ACHN (cell line): ENCODE measurements around the gene FBXO2.
"Not testable (repeated sequence)": the region's sequence is repeated elsewhere in the genome, so short reads cannot be mapped to it uniquely, and the experiment has no call there.

Source experiments
- DNase-seq: peaks from one replicate; pipeline ENCODE4 v3.0.0-alpha.2; 2015
- in situ Hi-C: cut with HindIII; loops from 2 replicates; pipeline ENCODE4 v1.10.0; 2017; ENCODE audit warnings: low sequenced_read_pairs, low pct_ligation_motif_present, low pct_unique_long_range_greater_than_20kb

FBXO2 gene

DNA sequence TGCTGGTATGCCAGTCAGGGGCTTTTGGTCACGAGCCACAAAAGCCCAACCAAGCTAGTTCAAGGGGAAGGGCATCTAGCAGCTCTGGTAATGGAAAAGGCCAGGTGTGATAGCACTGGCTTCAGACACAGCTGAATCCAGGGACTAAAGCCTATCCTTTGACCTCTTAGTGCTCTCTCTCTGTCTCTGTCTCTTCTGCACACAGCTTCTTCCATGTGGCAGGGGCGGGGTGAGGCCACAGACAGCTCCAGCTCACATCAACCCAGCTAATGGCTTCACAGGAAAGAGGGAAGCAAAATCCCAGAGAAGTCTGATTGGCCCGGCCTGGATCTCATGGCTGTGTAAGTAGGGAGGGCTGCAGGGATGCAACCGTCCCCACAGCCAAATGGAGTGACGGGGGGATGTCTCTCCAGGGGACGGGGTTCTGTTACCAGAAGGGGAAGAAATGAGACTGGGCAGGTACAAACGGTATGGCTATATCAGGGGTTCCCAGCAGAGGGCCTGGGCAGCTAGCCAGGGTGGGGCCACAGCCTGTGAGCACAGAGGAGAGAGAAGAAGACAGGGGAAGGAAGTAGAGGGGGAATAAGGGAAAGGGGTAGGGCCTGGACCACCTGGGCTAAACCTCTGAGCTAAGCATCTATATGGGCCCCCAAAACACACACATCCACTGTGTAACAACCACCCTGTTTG, 42.4 kb downstream of the FBXO2 start:
- DNase-seq, result no peak
- in situ Hi-C loops, result no loop called here

- no peak for DNase-seq
- in situ Hi-C loops, result no loop called here
These were observed 43.5 kb downstream of the FBXO2 start for GRCh38 chr1:11610629-11611180.

DNA sequence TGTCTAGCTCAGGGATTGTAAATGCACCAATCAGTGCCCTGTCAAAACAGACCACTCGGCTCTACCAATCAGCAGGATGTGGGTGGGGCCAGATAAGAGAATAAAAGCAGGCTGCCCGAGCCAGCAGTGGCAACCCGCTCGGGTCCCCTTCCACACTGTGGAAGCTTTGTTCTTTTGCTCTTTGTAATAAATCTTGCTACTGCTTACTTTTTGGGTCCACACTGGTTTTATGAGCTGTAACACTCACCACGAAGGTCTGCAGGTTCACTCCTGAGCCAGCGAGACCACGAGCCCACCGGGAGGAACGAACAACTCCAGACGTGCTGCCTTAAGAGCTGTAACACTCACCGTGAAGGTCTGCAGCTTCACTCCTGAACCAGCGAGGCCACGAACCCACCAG, 44.9 kb downstream of the FBXO2 start:
- DNase-seq, in situ Hi-C loops: not testable (repeated sequence)

DNA sequence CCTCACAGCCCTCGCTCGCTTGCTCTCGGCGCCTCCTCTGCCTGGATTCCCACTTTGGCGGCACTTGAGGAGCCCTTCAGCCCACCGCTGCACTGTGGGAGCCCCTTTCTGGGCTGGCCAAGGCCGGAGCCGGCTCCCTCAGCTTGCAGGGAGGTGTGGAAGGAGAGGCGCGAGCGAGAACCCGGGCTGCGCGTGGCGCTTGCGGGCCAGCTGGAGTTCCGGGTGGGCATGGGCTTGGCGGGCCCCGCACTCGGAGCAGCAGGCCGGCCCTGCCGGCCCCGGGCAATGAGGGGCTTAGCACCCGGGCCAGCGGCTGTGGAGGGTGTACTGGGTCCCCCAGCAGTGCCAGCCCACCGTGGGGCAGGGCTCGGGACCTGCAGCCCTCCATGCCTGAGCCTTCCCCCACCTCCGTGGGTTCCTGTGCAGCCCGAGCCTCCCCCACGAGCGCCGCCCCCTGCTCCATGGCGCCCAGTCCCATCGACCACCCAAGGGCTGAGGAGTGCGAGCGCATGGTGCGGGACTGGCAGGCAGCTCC, 45.6 kb downstream of the FBXO2 start:
- in situ Hi-C loops, DNase-seq: not testable (repeated sequence)

DNA sequence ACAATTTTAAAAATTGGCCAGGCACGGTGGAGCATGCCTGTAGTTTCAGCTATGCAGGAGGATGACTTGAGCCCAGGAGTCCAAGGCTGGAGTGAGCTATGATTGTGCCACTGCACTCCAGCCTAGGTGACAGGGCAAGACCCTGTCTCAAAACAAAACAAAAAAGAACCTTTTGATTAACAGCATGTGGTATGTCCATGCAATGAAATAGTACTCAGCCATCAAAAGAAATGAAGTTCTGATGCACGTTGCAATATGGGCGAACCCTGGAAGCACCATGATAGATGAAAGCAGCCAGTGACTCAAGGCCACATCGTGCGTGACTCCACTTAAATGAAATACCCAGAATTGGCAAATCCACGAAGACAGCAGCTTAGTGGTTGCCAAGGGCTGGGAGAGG, 47.5 kb downstream of the FBXO2 start:
- in situ Hi-C loops, result no loop called here
- DNase-seq, result no peak

DNA sequence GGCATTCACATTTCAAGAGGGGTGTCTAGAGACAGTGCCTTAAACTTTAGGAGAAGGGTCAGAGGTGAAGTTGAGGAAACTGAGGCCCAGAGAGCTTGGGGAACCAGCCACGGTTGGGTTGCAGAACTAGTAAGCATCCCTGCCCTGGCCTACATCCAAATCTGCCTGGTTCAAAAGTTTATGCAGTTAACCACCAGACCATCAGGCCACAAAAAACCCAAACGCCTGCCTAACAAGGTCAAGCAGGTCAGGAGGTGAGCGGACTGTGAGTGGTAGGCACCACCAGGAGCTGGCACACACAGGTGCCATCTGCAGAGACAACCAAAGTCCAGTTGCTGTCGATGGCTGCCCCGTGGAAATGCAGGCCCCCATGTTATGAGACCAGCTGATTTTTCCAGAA, 51.2 kb downstream of the FBXO2 start:
- no peak for DNase-seq
- in situ Hi-C loops, result no loop called here

- DNase-seq, result no peak
- in situ Hi-C loops, result no loop called here
These were observed 51.8 kb downstream of the FBXO2 start for GRCh38 chr1:11602424-11602823.

DNA sequence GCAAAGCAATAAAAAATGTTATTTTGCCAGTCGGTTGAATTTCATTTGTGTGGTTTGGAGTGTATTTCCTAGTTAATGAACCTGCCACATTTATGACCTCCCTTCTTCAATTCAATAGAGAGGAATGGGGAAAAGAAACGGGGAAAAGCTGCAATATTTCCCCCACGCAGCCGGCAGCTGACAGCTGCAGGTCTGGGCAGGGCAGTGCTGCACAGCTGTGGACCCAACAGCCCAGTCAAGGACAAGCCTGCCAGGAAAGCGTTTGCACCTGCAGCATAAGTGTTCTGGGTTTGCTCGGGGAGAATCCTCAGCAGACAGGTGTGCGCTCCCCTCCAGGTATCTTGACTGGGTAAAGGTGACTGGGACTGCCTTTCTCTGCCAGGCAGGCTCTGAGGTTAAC, 53.4 kb downstream of the FBXO2 start:
- in situ Hi-C loops, result no loop called here
- no peak for DNase-seq

DNA sequence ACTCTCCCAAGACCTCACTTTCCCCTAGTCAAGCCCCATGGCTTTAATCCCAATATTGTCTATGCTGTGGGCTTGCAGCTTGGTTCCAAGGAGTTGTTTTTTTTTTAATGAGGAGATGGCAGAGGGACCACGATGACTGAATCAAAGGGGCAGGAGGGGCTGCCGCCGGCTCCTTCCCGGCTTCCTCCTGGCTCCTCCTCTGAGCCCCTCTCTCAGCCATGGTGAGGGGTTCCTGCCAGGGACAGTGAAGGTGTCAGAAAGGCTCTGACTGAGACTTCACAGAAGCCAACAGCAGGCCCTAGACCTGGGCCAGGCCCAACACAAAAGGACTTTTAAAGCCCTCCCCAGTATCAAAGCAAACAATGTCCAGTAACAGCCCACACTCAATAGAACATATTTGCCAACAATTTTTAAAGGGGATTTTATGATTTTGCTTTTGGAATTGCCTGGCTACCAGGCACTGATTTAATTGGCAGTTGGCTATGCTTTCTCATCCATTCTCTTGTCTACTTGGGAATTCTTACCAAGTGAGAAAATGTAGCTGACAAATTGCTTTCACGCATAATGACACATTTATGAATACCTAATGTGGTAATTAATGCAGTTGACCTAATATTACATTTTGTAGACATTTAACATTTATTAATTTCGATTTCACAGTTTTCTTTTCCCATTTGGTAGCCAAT, 54.2 kb downstream of the FBXO2 start:
- in situ Hi-C loops, result no loop called here
- no peak for DNase-seq

GRCh38 chr1:11598461-11598860, 55.8 kb downstream of the FBXO2 start:
- no peak for DNase-seq
- in situ Hi-C loops, result no loop called here
